ENCODE data around the gene SMIM10L2A. TPM values are rescaled to one million over a fixed set of nuclear protein-coding genes. Genes with fewer than 3 reads are reported as not detected.

The SMIM10L2A gene
- total and polyA plus RNA-seq, 2 of the 4 experiments (the other 2 are of a cell fraction), result under 0.01 to 0.10 TPM

DNA sequence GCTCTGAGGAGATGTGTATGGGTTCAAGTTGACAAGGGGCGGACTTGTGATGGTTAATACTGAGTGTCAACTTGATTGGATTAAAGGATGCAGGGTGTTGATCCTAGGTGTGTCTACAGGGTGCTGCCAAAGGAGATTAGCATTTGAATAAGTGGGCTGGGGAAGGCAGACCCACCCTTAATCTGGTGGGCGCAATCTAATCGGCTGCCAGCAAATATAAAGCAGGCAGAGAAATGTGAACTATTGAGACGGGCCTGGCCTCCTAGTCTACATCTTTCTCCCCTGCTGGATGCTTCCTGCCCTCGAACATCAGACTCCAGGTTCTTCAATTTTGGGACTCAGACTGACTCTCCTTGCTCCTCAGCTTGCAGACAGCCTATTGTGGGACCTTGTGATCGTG, 26.7 kb upstream of the SMIM10L2A start:
- no peak overlapping the region for H3K4me2 ChIP-seq (ENCODE audit: low read depth, low read length)
- H3K79me1 ChIP-seq (ENCODE audit: low read depth in 1 of 2, low read length in 2 of 2), result no peaks in the 10 kb centered on the region
- ATAC-seq (ENCODE audit: low read depth) (no peak), DNase-seq (no peak)
- H4K8ac ChIP-seq (ENCODE audit: low read depth in 2 of 2, low read length in 2 of 2), result no peak overlapping the region
- H3K18ac ChIP-seq (ENCODE audit: low read depth, low read length), result no peak overlapping the region
- no peak for TF ChIP-seq BHLHE40 (IDR thresholded peaks at IDR 0.05; ENCODE audit: low read depth, low read length)
- no peak for TF ChIP-seq RFX5 (IDR thresholded peaks at IDR 0.05; ENCODE audit: low read depth, low read length)
- no peak for TF ChIP-seq RCOR1 (IDR thresholded peaks at IDR 0.05; ENCODE audit: insufficient replicate concordance, low read length)
- no peak for TF ChIP-seq SMC3 (IDR thresholded peaks at IDR 0.05; ENCODE audit: low read depth, low read length)
- TF ChIP-seq, protein P1, sequence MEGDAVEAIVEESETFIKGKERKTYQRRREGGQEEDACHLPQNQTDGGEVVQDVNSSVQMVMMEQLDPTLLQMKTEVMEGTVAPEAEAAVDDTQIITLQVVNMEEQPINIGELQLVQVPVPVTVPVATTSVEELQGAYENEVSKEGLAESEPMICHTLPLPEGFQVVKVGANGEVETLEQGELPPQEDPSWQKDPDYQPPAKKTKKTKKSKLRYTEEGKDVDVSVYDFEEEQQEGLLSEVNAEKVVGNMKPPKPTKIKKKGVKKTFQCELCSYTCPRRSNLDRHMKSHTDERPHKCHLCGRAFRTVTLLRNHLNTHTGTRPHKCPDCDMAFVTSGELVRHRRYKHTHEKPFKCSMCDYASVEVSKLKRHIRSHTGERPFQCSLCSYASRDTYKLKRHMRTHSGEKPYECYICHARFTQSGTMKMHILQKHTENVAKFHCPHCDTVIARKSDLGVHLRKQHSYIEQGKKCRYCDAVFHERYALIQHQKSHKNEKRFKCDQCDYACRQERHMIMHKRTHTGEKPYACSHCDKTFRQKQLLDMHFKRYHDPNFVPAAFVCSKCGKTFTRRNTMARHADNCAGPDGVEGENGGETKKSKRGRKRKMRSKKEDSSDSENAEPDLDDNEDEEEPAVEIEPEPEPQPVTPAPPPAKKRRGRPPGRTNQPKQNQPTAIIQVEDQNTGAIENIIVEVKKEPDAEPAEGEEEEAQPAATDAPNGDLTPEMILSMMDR (conservative IDR thresholded peaks at IDR 0.05; ENCODE audit: low read depth, low read length), result no peak
- no peak for TF ChIP-seq MXI1 (IDR thresholded peaks at IDR 0.05; ENCODE audit: borderline replicate concordance, low read depth, low read length)
- TF ChIP-seq POLR2A (IDR thresholded peaks at IDR 0.05; ENCODE audit: low read depth, low read length), result no peak
- TF ChIP-seq CHD1 (IDR thresholded peaks at IDR 0.05; ENCODE audit: low read depth, low read length), result no peak
- TF ChIP-seq, protein P2, sequence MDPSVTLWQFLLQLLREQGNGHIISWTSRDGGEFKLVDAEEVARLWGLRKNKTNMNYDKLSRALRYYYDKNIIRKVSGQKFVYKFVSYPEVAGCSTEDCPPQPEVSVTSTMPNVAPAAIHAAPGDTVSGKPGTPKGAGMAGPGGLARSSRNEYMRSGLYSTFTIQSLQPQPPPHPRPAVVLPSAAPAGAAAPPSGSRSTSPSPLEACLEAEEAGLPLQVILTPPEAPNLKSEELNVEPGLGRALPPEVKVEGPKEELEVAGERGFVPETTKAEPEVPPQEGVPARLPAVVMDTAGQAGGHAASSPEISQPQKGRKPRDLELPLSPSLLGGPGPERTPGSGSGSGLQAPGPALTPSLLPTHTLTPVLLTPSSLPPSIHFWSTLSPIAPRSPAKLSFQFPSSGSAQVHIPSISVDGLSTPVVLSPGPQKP (IDR thresholded peaks at IDR 0.05; ENCODE audit: borderline replicate concordance, low read depth, low read length), result no peak
- TF ChIP-seq CEBPB (IDR thresholded peaks at IDR 0.05; ENCODE audit: low read depth, low read length), result no peak
- TF ChIP-seq FOS (IDR thresholded peaks at IDR 0.05; ENCODE audit: low read depth, low read length), result no peak
- TF ChIP-seq MAZ (IDR thresholded peaks at IDR 0.05; ENCODE audit: borderline replicate concordance, low read depth, low read length), result no peak
- TF ChIP-seq, protein P3, sequence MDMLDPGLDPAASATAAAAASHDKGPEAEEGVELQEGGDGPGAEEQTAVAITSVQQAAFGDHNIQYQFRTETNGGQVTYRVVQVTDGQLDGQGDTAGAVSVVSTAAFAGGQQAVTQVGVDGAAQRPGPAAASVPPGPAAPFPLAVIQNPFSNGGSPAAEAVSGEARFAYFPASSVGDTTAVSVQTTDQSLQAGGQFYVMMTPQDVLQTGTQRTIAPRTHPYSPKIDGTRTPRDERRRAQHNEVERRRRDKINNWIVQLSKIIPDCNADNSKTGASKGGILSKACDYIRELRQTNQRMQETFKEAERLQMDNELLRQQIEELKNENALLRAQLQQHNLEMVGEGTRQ (IDR thresholded peaks at IDR 0.05; ENCODE audit: low read depth, low read length), result no peak
- TF ChIP-seq MAFK (IDR thresholded peaks at IDR 0.05; ENCODE audit: low read depth, low read length), result no peak
- no peak for TF ChIP-seq RAD21 (IDR thresholded peaks at IDR 0.05; ENCODE audit: low read length)
- no peak for TF ChIP-seq NFE2L2 (IDR thresholded peaks at IDR 0.05; ENCODE audit: low read depth, low read length)
- H3K14ac ChIP-seq (replicated peaks; ENCODE audit: low read depth, low read length), result no peak overlapping the region
- no peak overlapping the region for H4K91ac ChIP-seq (ENCODE audit: insufficient read depth, low read depth, low read length)
- H3K23ac ChIP-seq (ENCODE audit: low read depth, low read length), result no peak overlapping the region
- in situ Hi-C loops (cut with MboI; ENCODE audit: low sequenced_read_pairs), result no loop called here
- no peak overlapping the region for H3K4ac ChIP-seq (ENCODE audit: low read depth, low read length)
- no peaks in the 10 kb centered on the region for H4K20me1 ChIP-seq (ENCODE audit: insufficient read depth, low read length)
- no peak overlapping the region for H2AK5ac ChIP-seq (ENCODE audit: low read depth, low read length)
- H2AK9ac ChIP-seq (replicated peaks; ENCODE audit: low read depth, low read length, poor library complexity), result no peak overlapping the region
- no TSS peak for BruUV-seq (replicated peaks)
- H2AFZ ChIP-seq (replicated peaks; ENCODE audit: low read length, poor library complexity), result no peak overlapping the region
- H3K9ac ChIP-seq (ENCODE audit: low read depth, low read length), result no peak overlapping the region
- dilution Hi-C loops (cut with HindIII; ENCODE audit: low sequenced_read_pairs, unreplicated experiment), result no loop called here
- ChIA-PET CTCF (no interaction called here), POLR2A (ENCODE audit: unreplicated experiment) (no interaction called here)
- no peak overlapping the region for H4K5ac ChIP-seq (ENCODE audit: low read depth, low read length)
- 50% methylated on average over 1 of the region's 6 CpGs; no CpG with 5 or more reads in 1 of the 2 experiments for WGBS, 2 experiments (ENCODE audit: extremely low coverage in 2 of 2, insufficient read length in 1 of 2)
- no peak overlapping the region for H2BK15ac ChIP-seq (ENCODE audit: low read depth, low read length)
- H2BK120ac ChIP-seq (ENCODE audit: low read depth, low read length), result no peak overlapping the region
- intact Hi-C loops (cut with micrococcal nuclease), result no loop called here
- H3K9me1 ChIP-seq (ENCODE audit: insufficient read depth, low read length), result no peaks in the 10 kb centered on the region
- H3K4me1 ChIP-seq (ENCODE audit: control insufficient read depth, insufficient read depth, low read length), result no peaks in the 10 kb centered on the region
- no peak overlapping the region for H3K56ac ChIP-seq (ENCODE audit: extremely low read depth, insufficient read depth, low read length)
- H3K27me3 ChIP-seq (ENCODE audit: control insufficient read depth, insufficient read depth, low read length), result peaks cover 3% of the 10 kb centered on the region; the same call in 1 of the 2 replicates
- H2BK20ac ChIP-seq (ENCODE audit: low read depth, low read length), result no peak overlapping the region
- no peaks in the 10 kb centered on the region for H3K36me3 ChIP-seq (ENCODE audit: control insufficient read depth, insufficient read depth, low read length)
- no peaks in the 10 kb centered on the region for H3K9me3 ChIP-seq (ENCODE audit: control insufficient read depth, insufficient read depth, low read length)
- no peak overlapping the region for H2BK5ac ChIP-seq (ENCODE audit: low read depth, low read length, poor library complexity, severe bottlenecking)
- H3K4me3 ChIP-seq (ENCODE audit: insufficient read depth, low read depth, low read length), result no peak overlapping the region
- no peak overlapping the region for H3K27ac ChIP-seq (ENCODE audit: insufficient read depth, low read length)
